Activated CD4-positive, alpha-beta T cell treated with anti-CD3 and anti-CD28 coated beads, Interleukin-2, amount 10 ng/mL, durations not matched to agents 24 days and 14 days (primary cell): Measurements from ENCODE around the gene ALKBH5. TPM values are rescaled to one million over a fixed set of nuclear protein-coding genes. Genes with fewer than 3 reads are reported as not detected.

Experiments
- DNase-seq: peaks from one replicate; pipeline ENCODE4 v3.0.0; 2022
- H3K27ac Mint-ChIP-seq: one replicate; pipeline ENCODE4 v1.8.0; 2022; ENCODE audit warnings: mild to moderate bottlenecking, mixed read lengths
- H3K27me3 Mint-ChIP-seq: one replicate; pipeline ENCODE4 v1.8.0; 2022; ENCODE audit warnings: mixed read lengths
- H3K36me3 Mint-ChIP-seq: one replicate; pipeline ENCODE4 v1.8.0; 2022; ENCODE audit warnings: low read depth, mild to moderate bottlenecking, mixed read lengths
- H3K4me1 Mint-ChIP-seq: one replicate; pipeline ENCODE4 v1.8.0; 2021; ENCODE audit warnings: mixed read lengths
- H3K4me3 Mint-ChIP-seq: one replicate; pipeline ENCODE4 v1.8.0; 2022; ENCODE audit warnings: mild to moderate bottlenecking, moderate library complexity, mixed read lengths
- H3K9me3 Mint-ChIP-seq: one replicate; pipeline ENCODE4 v1.8.0; 2021; ENCODE audit warnings: mixed read lengths
- intact Hi-C: fragments of 100-400 bp; cut with micrococcal nuclease; formaldehyde crosslinking; loops from one replicate; pipeline ENCODE4 v1.15.1; 2023
- total RNA-seq: library from RNA; stranded (reverse); gene quantifications from 2 replicates; pipeline ENCODE4 v1.2.3, GENCODE V29; 2022

Gene ALKBH5
- total RNA-seq, 1 donor from 2014 or later, result 158 TPM

DNA sequence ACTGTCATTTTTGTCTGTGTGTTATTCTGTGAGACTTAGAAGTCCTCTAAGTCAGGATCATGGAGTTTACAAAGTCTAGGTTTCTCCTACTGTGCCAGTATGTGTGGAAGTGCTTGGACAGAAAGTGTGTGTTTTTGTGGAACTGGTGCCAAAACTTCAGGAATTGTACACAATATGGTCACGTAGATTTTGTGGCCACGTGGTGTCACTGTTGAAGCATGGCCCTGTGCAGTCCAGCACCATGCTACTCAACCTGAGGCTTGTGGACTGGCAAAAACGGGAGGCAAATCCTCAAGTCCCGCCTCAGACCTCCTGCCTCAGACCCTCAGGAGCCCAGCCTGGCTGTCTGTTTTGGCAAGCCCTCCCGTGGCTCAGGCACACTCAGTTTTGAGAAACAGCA, 16.7 kb upstream of the ALKBH5 start:
- Mint-ChIP-seq H3K27ac (no peak overlapping the region), H3K27me3 (no peaks in the 10 kb centered on the region), H3K4me1 (no peaks in the 10 kb centered on the region), H3K9me3 (no peaks in the 10 kb centered on the region), H3K36me3 (no peaks in the 10 kb centered on the region), H3K4me3 (no peak overlapping the region)
- intact Hi-C loops, result no loop called here
- no peak for DNase-seq

DNA sequence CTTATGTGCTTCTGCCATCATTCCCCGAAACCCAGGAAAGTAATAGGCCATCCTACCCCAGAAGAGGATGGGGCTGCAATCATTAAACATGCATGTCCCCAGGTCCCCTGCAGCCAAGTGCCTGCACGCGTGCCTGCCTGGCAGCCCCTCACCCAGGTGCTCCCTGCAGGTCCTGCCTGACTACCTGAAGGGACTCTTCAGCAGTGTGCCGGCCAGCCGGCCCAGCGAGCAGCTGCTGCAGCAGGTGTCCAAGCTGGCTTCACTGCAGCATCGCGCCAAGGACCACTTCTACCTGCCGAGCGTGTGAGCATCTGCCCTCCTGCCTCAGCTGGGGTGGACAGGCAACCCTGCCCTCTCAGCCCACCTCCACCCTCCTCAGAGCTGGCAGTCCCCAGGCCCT, 16.2 kb upstream of the ALKBH5 start:
- intact Hi-C loops, result no loop called here
- Mint-ChIP-seq H3K27ac (no peak overlapping the region), H3K9me3 (no peaks in the 10 kb centered on the region), H3K4me1 (no peaks in the 10 kb centered on the region), H3K27me3 (no peaks in the 10 kb centered on the region), H3K4me3 (no peak overlapping the region), H3K36me3 (no peaks in the 10 kb centered on the region)
- no peak for DNase-seq

DNA sequence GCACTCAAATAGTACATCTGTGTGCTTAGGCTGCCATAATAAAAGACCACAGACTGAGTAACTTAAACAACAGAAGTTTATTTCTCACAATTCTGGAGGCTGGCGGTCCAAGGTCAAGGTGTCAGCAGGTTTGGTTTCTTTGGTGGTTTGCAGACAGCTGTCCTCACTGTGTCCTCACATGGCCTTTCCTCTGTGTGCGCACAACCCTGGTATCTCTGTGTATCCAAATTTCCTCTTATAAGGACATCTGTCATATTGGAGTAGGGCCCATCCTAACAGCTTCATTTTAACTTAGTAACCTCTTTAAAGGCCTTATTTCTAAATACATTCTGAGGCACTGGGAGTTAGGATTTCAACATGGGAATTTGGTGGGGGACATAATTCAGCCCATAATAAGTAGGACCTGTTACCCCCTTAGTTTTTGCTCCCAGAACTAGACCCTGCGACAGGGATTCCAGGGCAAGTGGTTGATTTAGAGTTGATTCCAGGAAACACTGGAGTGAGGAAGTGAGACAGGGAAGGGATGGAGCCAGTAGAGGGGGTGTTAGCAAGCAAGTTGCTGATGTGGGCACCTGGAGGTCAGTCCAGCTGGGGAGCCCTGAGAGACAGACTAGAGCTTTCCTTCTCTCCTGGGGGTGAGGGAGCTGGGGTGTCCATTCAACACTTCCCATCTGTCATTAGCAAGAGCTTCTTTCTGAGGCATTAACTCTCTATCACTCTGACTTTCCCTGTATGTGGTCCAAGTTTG, 10.9 kb upstream of the ALKBH5 start:
- no peak overlapping the region for H3K4me3 Mint-ChIP-seq
- intact Hi-C loops, result no loop called here
- no peaks in the 10 kb centered on the region for H3K27me3 Mint-ChIP-seq
- H3K9me3 Mint-ChIP-seq, result no peaks in the 10 kb centered on the region
- H3K36me3 Mint-ChIP-seq, result no peaks in the 10 kb centered on the region
- no peak overlapping the region for H3K27ac Mint-ChIP-seq
- no peak for DNase-seq
- H3K4me1 Mint-ChIP-seq, result no peaks in the 10 kb centered on the region

DNA sequence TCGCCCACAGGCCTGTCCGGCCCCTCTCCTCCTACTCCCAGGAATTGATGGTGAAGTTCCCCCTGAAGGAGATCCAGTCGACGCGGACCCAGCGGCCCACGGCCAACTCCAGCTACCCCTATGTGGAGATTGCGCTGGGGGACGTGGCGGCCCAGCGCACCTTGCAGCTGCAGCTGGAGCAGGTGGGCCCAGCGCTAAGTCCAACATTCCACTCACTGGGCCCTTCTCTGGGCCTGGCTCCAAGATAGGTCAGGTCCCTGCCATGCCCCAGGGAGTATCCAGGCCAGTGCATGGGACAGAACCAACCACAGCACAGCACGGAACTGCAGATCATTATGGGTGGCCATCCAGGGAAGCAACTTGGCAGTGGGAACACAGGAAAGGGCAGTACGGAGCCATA, 9.9 kb upstream of the ALKBH5 start:
- no peaks in the 10 kb centered on the region for H3K9me3 Mint-ChIP-seq

DNA sequence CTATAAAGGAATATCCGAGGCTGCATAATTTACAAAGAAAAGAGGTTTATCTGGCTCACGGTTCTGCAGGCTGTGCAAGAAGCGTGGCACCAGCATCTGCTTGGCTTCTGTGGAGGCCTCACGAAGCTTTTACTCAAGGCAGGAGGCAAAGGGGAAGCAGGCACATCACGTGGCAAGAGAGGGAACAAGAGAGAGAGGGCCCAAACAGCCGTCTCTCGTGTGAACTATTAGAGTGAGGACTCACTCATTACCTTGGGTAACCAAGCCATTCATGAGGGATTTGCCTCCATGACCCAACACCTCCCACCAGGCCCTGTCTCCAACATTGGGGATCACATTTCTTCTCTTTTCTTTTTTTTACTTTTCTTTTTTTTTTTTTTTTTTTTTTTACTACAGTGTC, 7.5 kb upstream of the ALKBH5 start:
- H3K36me3 Mint-ChIP-seq, result no peaks in the 10 kb centered on the region
- H3K27ac Mint-ChIP-seq, result no peak overlapping the region
- DNase-seq, result no peak
- H3K4me1 Mint-ChIP-seq, result peaks cover 12% of the 10 kb centered on the region
- H3K4me3 Mint-ChIP-seq, result no peak overlapping the region
- intact Hi-C loops, result no loop called here
- no peaks in the 10 kb centered on the region for H3K9me3 Mint-ChIP-seq
- no peaks in the 10 kb centered on the region for H3K27me3 Mint-ChIP-seq

More for the DNA sequence above, 9.9 kb upstream of the ALKBH5 start:
- Mint-ChIP-seq H3K4me3 (no peak overlapping the region), H3K36me3 (no peaks in the 10 kb centered on the region), H3K4me1 (no peaks in the 10 kb centered on the region), H3K27me3 (no peaks in the 10 kb centered on the region), H3K27ac (no peak overlapping the region)
- intact Hi-C loops, result no loop called here
- no peak for DNase-seq

DNA sequence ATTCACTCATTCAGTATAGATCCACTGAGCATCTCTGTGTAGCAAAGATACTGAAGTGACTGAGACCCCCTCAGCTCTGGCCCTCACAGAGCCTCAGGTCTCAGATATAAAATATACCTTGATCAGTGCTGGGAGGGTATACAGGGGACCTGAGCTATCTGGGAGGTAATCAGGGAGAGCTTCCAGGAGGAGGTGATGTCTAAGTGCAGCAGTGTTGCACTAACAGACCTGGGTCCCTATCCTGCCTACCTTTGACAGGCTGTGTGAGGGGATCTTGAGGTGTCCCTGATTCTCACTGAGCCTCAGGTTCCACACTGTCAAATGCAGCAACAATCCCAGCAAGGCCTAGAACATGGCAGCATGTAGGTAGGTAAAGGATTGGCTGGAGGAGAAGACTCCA, 6.5 kb upstream of the ALKBH5 start:
- intact Hi-C loops, result no loop called here
- Mint-ChIP-seq H3K9me3 (no peaks in the 10 kb centered on the region), H3K27ac (no peak overlapping the region), H3K4me3 (no peak overlapping the region), H3K4me1 (peaks cover 22% of the 10 kb centered on the region), H3K27me3 (no peaks in the 10 kb centered on the region), H3K36me3 (no peaks in the 10 kb centered on the region)
- no peak for DNase-seq

DNA sequence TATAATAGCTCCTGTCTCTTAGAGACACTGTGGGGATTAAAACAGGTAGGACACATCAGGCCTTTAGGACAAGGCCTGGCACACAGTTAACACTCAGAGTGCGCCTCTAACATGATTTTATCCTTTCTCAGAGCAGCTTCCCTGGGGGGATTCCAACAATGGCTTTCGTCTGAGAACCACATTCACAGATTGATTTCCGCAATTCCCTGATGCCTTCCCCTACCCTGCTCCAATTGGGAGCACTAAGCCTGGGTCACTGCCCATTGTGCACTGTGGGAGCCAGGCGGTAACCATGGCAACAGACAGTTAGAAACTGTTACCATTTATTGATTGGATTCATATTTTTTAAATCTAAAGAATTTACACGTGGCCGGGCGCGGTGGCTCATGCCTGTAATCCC, 5.9 kb upstream of the ALKBH5 start:
- Mint-ChIP-seq H3K27me3 (no peaks in the 10 kb centered on the region), H3K36me3 (no peaks in the 10 kb centered on the region), H3K4me3 (no peak overlapping the region), H3K4me1 (peaks cover 25% of the 10 kb centered on the region), H3K27ac (no peak overlapping the region), H3K9me3 (no peaks in the 10 kb centered on the region)
- intact Hi-C loops, result no loop called here
- no peak for DNase-seq

DNA sequence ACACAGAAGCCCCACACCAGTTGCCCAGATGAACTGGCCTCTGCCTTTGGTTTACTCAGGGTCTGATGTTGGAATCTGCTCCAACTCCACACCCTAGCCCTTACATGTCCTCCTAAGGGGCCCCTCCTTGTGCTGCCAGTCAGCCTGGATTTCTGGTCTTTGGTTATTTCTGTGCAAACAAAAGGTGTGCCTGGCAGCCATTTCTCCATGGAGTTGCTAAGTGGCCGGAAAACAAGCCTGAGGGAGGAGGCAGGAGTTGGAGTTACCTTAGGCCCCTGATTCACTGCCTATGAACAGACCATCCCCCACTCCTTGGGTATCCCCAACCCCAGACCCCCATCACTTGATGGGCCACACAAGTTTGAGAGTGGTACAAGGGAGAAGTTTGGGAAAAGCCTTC, 4.4 kb upstream of the ALKBH5 start:
- H3K4me1 Mint-ChIP-seq, result peaks cover 29% of the 10 kb centered on the region

DNA sequence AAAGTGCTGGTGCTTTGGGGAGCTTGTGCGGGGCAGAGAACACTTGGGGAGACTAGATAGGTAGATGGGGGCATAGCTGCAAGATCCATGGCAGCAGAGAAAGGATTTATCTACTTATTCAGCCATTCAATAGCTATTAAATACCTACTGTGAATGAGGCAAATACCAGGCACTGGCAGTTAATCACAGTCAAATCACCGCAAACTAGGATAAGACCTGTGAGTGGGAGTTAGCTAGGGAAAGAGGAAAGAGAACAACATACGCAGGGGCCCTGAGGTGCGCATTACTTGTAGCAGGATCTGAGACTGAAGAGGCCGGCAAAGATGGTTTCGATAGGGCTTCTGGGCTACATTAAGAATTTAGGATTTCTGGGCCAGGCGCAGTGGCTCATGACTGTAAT, 3.8 kb upstream of the ALKBH5 start:
- intact Hi-C loops, result no loop called here
- no peak for DNase-seq
- Mint-ChIP-seq H3K27me3 (no peaks in the 10 kb centered on the region), H3K4me1 (peaks cover 29% of the 10 kb centered on the region), H3K4me3 (no peak overlapping the region), H3K36me3 (peaks cover 6% of the 10 kb centered on the region), H3K9me3 (no peaks in the 10 kb centered on the region), H3K27ac (peak overlapping the region; percentile 51)

More for the DNA sequence above, 4.4 kb upstream of the ALKBH5 start:
- peak overlapping the region; percentile 51 for H3K27ac Mint-ChIP-seq
- H3K4me3 Mint-ChIP-seq, result no peak overlapping the region
- DNase-seq, result no peak
- no peaks in the 10 kb centered on the region for H3K27me3 Mint-ChIP-seq
- intact Hi-C loops, result no loop called here
- no peaks in the 10 kb centered on the region for H3K9me3 Mint-ChIP-seq
- H3K36me3 Mint-ChIP-seq, result no peaks in the 10 kb centered on the region

DNA sequence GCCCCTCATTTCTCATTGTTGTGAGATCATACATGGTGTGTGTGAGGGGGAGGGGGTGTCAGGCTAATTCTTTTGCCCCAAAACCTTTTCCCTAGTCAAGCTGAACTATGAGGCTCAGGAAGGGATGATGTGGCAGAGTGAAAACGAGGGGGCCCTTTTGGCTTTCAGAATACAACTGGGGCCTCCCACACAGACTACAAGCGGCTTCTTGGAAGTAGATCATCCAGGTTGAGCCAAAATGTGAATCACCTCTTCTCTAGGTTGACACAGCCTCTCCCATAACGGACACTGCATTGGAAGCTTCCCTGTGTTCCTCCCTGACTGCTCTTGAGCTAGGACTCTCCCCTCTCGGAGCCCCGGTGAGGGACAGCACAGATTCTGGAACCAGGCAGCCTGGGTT, 2.3 kb upstream of the ALKBH5 start:
- Mint-ChIP-seq H3K36me3 (peaks cover 19% of the 10 kb centered on the region), H3K9me3 (no peaks in the 10 kb centered on the region), H3K4me1 (peaks cover 36% of the 10 kb centered on the region), H3K4me3 (peak overlapping the region; percentile 97), H3K27ac (peak overlapping the region; percentile 99), H3K27me3 (no peaks in the 10 kb centered on the region)
- DNase-seq, result peak; percentile 64
- intact Hi-C loops, result no loop called here

DNA sequence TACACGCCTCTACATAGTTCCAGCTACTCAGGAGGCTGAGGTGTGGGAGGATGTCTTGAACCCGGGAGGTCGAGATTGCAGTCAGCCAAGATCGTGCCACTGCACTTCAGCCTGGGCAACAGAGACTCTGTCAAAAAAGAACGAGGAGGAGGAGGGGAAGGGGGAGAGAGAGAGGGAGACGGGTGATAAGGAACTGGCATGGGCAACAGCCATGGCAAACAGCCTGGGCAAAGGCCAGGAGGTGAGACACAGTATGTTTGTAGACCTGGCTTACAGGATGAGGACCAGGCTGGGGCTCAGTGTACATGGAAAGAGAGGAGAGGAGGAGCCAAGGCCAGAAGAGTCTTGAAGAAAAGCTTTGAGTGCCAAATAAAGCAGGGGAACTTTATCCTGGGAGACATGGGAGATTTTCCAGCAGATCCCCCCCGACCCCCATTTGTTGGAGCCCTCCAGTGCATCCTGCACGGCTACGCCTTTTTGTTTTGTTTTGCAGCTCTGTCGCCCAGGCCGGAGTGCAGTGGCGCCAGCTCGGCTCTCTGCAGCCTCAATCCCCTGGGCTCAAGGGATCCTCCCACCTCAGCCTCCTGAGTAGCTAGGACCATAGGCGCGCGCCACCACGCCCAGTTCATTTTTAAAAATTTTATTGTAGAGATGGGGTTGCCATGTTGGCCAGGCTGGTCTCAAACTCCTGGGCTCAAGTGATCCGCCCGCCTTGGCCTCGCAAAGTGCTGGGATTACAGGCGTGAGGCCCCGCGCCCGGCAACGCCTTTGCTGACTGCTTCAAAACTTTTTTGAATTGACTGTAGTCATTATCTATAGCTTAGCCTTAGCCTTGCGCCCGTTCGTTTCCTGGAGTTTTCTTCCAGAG, 1.3 kb upstream of the ALKBH5 start:
- Mint-ChIP-seq H3K4me3 (peak overlapping the region; percentile 97), H3K27ac (peak overlapping the region; percentile 99), H3K4me1 (peaks cover 44% of the 10 kb centered on the region), H3K27me3 (no peaks in the 10 kb centered on the region), H3K9me3 (no peaks in the 10 kb centered on the region), H3K36me3 (peaks cover 27% of the 10 kb centered on the region)
- intact Hi-C loops, result loop anchor here (2.0 kb wide), 2 partner anchors 24 to 96 kb away; partner anchors contain the start of gene DRG2
- no peak for DNase-seq

DNA sequence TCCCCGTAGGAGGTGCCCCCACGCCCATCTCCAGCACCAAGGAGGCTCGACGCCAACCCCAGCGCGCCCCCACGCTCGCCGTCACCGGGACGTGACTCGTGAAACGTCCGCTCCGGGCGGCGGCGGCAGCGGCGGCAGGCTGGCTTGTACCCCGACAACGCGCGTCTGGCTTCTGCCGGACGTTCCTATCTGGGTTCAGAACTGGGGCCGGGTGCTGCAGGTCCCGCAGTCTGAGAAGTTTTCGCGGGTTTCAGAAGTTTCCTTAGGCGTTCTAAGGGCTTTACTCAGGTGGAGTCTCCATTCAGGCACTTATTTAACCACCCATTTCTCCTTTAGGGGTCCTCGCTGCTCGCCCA, 672 bp upstream of the ALKBH5 start:
- Mint-ChIP-seq H3K4me1 (peaks cover 50% of the 10 kb centered on the region), H3K27me3 (no peaks in the 10 kb centered on the region), H3K9me3 (no peaks in the 10 kb centered on the region), H3K27ac (peak overlapping the region; percentile 99), H3K4me3 (peak overlapping the region; percentile 97), H3K36me3 (peaks cover 33% of the 10 kb centered on the region)
- intact Hi-C loops, result loop anchor here (1.0 to 2.0 kb wide), 7 partner anchors 24 to 211 kb away; partner anchors contain the start of genes DRC3, DRG2, FLII and LLGL1
- DNase-seq, result peak; percentile 96

DNA sequence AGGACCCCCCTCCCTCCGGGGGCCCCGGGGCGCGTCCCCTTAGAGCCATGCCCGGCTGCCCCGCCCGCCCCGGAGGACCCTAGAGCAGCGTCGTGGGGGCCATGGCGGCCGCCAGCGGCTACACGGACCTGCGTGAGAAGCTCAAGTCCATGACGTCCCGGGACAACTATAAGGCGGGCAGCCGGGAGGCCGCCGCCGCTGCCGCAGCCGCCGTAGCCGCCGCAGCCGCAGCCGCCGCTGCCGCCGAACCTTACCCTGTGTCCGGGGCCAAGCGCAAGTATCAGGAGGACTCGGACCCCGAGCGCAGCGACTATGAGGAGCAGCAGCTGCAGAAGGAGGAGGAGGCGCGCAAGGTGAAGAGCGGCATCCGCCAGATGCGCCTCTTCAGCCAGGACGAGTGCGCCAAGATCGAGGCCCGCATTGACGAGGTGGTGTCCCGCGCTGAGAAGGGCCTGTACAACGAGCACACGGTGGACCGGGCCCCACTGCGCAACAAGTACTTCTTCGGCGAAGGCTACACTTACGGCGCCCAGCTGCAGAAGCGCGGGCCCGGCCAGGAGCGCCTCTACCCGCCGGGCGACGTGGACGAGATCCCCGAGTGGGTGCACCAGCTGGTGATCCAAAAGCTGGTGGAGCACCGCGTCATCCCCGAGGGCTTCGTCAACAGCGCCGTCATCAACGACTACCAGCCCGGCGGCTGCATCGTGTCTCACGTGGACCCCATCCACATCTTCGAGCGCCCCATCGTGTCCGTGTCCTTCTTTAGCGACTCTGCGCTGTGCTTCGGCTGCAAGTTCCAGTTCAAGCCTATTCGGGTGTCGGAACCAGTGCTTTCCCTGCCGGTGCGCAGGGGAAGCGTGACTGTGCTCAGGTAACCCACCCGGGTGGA, 759 bp downstream of the ALKBH5 start:
- Mint-ChIP-seq H3K27me3 (no peaks in the 10 kb centered on the region), H3K9me3 (no peaks in the 10 kb centered on the region), H3K36me3 (peaks cover 44% of the 10 kb centered on the region), H3K4me3 (peak overlapping the region; percentile 97), H3K27ac (peak overlapping the region; percentile 91), H3K4me1 (peaks cover 57% of the 10 kb centered on the region)
- intact Hi-C loops, result no loop called here
- peak; percentile 91 for DNase-seq
